ENCODE results near the gene UPB1. TPM values are rescaled to one million over a fixed set of nuclear protein-coding genes. Genes with fewer than 3 reads are reported as not detected.

Gene UPB1
- total RNA-seq, 4 donors from 2014 or later, result 0.51 to 2.4 (median 1.6) TPM

- TF ChIP-seq POLR2AphosphoS5 (IDR thresholded peaks at IDR 0.05) (no peak), EP300 (IDR thresholded peaks at IDR 0.05) (no peak), POLR2A (IDR thresholded peaks at IDR 0.05) (no peak)
- TF ChIP-seq, protein P1, sequence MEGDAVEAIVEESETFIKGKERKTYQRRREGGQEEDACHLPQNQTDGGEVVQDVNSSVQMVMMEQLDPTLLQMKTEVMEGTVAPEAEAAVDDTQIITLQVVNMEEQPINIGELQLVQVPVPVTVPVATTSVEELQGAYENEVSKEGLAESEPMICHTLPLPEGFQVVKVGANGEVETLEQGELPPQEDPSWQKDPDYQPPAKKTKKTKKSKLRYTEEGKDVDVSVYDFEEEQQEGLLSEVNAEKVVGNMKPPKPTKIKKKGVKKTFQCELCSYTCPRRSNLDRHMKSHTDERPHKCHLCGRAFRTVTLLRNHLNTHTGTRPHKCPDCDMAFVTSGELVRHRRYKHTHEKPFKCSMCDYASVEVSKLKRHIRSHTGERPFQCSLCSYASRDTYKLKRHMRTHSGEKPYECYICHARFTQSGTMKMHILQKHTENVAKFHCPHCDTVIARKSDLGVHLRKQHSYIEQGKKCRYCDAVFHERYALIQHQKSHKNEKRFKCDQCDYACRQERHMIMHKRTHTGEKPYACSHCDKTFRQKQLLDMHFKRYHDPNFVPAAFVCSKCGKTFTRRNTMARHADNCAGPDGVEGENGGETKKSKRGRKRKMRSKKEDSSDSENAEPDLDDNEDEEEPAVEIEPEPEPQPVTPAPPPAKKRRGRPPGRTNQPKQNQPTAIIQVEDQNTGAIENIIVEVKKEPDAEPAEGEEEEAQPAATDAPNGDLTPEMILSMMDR (IDR thresholded peaks at IDR 0.05), result no peak
- DNase-seq (ENCODE audit: low spot score in 2 of 2), result no peak
- H3K4me1 ChIP-seq, result peaks cover 12% of the 10 kb centered on the region
- 92% methylated on average over 5 of the region's 5 CpGs for WGBS
- H3K4me3 ChIP-seq, result no peak overlapping the region
- H3K9me3 ChIP-seq, result no peaks in the 10 kb centered on the region
- no peak overlapping the region for H3K27ac ChIP-seq
- peaks cover 19% of the 10 kb centered on the region for H3K27me3 ChIP-seq
- no peaks in the 10 kb centered on the region for H3K36me3 ChIP-seq
These were observed 1.1 kb downstream of the UPB1 start for GRCh38 chr22:24496234-24496633.

DNA sequence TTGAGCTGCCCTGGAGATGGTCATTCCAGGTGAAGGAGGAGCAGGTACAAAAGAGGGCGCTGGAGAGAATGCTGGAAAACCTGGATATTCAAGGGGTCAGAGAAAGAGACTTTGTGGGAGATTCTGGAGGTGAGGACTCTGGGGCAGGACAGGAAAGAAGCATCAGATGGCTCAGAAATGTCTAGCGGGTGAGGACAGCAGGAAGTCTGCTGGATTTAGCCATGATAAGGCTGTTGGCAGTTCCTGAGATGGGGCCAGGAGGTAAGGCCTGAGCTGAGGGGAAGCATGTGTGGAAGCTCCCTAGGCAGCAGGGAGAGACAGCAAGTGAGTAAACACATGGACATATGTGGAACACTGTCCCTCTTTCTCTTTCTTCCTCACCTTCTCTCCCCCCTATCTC, 1.5 kb downstream of the UPB1 start:
- peaks cover 12% of the 10 kb centered on the region for H3K4me1 ChIP-seq
- H3K27ac ChIP-seq, result no peak overlapping the region
- H3K36me3 ChIP-seq, result no peaks in the 10 kb centered on the region
- 90% methylated on average over 2 of the region's 2 CpGs for WGBS
- peaks cover 19% of the 10 kb centered on the region for H3K27me3 ChIP-seq
- TF ChIP-seq EP300 (IDR thresholded peaks at IDR 0.05) (no peak), POLR2A (IDR thresholded peaks at IDR 0.05) (no peak), POLR2AphosphoS5 (IDR thresholded peaks at IDR 0.05) (no peak)
- TF ChIP-seq, protein P1 (IDR thresholded peaks at IDR 0.05), result no peak
- H3K9me3 ChIP-seq, result no peaks in the 10 kb centered on the region
- DNase-seq (ENCODE audit: low spot score in 2 of 2), result no peak
- no peak overlapping the region for H3K4me3 ChIP-seq

DNA sequence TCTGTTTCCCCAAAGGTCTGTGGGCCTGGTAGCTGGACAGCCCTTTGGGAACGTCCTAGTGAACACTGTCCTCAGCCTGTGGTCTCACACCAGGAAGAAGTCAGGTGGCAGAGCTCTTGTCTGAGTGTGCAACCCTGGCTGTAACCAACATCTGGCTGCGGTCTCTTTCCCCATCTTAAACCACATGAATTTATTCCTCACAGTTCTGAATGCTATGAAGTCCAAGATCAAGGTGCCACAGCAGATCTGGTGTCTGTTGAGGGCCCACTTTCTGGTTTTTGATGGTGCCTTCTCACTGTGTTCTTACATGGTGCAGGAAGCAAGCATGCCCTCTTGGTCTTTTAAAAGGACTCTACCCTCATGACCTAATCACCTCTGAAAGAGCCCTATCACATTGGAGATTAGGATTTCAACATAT, 2.7 kb downstream of the UPB1 start:
- Histone ChIP-seq H3K27ac (no peak overlapping the region), H3K4me3 (no peak overlapping the region), H3K36me3 (no peaks in the 10 kb centered on the region), H3K9me3 (no peaks in the 10 kb centered on the region), H3K4me1 (peaks cover 12% of the 10 kb centered on the region), H3K27me3 (peaks cover 19% of the 10 kb centered on the region)
- TF ChIP-seq POLR2AphosphoS5 (IDR thresholded peaks at IDR 0.05) (no peak), POLR2A (IDR thresholded peaks at IDR 0.05) (no peak), EP300 (IDR thresholded peaks at IDR 0.05) (no peak)
- TF ChIP-seq, protein P1 (IDR thresholded peaks at IDR 0.05), result no peak
- WGBS, result 68% methylated on average over 2 of the region's 2 CpGs
- DNase-seq (ENCODE audit: low spot score in 2 of 2), result no peak

GRCh38 chr22:24498824-24499223, 3.7 kb downstream of the UPB1 start:
- no peaks in the 10 kb centered on the region for H3K9me3 ChIP-seq
- TF ChIP-seq, protein P1 (IDR thresholded peaks at IDR 0.05), result no peak
- TF ChIP-seq POLR2A (IDR thresholded peaks at IDR 0.05) (no peak), EP300 (IDR thresholded peaks at IDR 0.05) (no peak), POLR2AphosphoS5 (IDR thresholded peaks at IDR 0.05) (no peak)
- WGBS, result 90% methylated on average over 11 of the region's 11 CpGs
- DNase-seq (ENCODE audit: low spot score in 2 of 2), result no peak
- peaks cover 17% of the 10 kb centered on the region for H3K27me3 ChIP-seq
- no peak overlapping the region for H3K4me3 ChIP-seq
- H3K4me1 ChIP-seq, result peaks cover 12% of the 10 kb centered on the region
- no peaks in the 10 kb centered on the region for H3K36me3 ChIP-seq
- H3K27ac ChIP-seq, result no peak overlapping the region

DNA sequence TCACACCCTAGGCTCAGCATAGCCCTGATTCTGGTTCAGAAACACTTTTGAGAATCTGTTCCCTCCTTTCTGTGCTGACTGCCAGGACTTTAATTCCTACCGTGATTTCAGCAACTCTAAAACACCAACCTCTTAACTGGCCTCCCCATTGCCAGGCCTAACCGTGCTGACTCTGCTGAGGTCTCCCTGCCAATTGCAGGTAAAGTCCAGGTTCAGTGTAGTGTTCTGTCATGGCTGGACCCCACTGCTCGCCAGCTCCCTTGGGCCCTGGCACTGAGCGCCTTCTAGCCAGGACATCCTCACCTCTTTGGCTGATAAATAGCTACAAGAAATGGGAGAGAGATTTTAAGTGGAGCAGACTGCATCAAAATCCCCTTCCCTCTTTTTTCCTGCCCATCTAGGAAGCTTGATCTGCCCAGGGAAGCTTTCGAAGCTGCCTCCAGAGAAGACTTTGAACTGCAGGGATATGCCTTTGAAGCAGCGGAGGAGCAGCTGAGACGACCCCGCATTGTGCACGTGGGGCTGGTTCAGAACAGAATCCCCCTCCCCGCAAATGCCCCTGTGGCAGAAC, 4.7 kb downstream of the UPB1 start:
- peaks cover 5% of the 10 kb centered on the region for H3K4me1 ChIP-seq
- no peak overlapping the region for H3K27ac ChIP-seq
- H3K9me3 ChIP-seq, result no peaks in the 10 kb centered on the region
- peaks cover 8% of the 10 kb centered on the region for H3K27me3 ChIP-seq
- 91% methylated on average over 10 of the region's 10 CpGs for WGBS
- no peak for DNase-seq (ENCODE audit: low spot score in 2 of 2)
- H3K4me3 ChIP-seq, result no peak overlapping the region
- TF ChIP-seq POLR2AphosphoS5 (IDR thresholded peaks at IDR 0.05) (no peak), EP300 (IDR thresholded peaks at IDR 0.05) (no peak), POLR2A (IDR thresholded peaks at IDR 0.05) (no peak)
- TF ChIP-seq, protein P1 (IDR thresholded peaks at IDR 0.05), result no peak
- H3K36me3 ChIP-seq, result no peaks in the 10 kb centered on the region

Measured in suprapubic skin (tissue), 4 donors.